ENCODE data around the gene PITPNC1.

DNA sequence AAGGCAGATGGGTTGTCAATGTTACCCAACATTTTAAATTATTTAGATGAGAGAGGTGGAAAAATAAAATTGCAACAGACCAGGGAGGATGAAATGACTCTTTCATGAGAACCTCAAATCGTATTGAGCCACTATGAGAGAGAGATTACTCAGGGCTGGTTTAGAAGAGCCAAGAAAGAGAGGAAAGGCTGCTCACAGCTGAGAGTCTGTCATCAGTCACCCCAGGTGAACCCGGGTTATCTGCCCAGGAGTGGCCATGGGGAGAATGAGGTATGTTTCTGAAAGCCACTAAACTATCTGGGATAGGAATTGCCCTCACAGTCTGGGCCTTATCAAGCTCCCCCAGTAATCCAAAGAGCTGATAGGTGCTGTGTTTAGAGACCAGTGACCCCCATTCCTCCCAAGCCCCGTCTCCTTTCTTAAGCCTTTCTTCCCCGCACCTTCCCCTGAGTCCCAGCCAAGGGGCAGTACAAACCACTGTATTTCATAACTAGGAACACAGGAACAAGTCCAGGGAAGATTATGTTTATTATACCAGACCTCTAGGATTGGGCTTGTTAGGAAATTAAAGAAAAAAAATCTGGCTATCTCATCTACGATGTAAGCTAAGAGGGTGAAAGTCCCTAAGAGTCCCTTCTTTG, 181.8 kb downstream of the PITPNC1 start:
- TF ChIP-seq YY1 (IDR thresholded peaks at IDR 0.05; ENCODE audit: insufficient read depth, insufficient read length) (no peak), ZNF274 (IDR thresholded peaks at IDR 0.05; ENCODE audit: low read depth, low read length) (no peak)
